GM21390 (cell line): ENCODE results near the gene UBAC1.
A peak's percentile ranks its signal among the peaks of the same experiment; 100 is the strongest.

Experiments
- ATAC-seq: cut with Tn5 transposase; IDR thresholded peaks from one replicate; pipeline ENCODE4 v1.9.1; 2021; ENCODE audit not compliant: unreplicated experiment

The UBAC1 gene, protein sequence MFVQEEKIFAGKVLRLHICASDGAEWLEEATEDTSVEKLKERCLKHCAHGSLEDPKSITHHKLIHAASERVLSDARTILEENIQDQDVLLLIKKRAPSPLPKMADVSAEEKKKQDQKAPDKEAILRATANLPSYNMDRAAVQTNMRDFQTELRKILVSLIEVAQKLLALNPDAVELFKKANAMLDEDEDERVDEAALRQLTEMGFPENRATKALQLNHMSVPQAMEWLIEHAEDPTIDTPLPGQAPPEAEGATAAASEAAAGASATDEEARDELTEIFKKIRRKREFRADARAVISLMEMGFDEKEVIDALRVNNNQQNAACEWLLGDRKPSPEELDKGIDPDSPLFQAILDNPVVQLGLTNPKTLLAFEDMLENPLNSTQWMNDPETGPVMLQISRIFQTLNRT

DNA sequence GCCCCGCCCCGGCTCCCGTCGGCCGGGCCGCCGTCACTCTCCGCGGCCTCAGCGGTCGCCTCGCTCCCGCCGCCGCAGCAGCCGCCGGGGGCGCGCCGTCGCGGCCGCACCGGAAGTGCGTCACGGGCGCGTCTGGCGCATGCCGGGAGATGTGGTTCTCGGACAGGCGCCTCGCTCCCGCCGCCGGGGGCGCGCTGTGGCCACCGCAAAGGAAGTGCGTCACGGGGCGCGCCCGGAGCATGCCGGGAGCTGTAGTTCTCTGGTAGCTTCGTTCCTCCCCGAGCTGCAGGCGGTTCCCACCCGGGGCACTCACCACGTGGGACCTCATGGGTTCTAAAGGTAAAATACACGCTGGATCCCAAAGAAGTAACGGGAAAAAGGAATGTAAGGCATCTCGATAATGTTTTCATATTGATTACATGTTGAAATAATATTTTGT lies at the start of gene UBAC1:
Gene UBAC1, minus strand, starts transcription at position 97 of the 439 bp plus-strand sequence. CDS start 211 bp downstream, outside the sequence.
- peak; percentile 91 for ATAC-seq

DNA sequence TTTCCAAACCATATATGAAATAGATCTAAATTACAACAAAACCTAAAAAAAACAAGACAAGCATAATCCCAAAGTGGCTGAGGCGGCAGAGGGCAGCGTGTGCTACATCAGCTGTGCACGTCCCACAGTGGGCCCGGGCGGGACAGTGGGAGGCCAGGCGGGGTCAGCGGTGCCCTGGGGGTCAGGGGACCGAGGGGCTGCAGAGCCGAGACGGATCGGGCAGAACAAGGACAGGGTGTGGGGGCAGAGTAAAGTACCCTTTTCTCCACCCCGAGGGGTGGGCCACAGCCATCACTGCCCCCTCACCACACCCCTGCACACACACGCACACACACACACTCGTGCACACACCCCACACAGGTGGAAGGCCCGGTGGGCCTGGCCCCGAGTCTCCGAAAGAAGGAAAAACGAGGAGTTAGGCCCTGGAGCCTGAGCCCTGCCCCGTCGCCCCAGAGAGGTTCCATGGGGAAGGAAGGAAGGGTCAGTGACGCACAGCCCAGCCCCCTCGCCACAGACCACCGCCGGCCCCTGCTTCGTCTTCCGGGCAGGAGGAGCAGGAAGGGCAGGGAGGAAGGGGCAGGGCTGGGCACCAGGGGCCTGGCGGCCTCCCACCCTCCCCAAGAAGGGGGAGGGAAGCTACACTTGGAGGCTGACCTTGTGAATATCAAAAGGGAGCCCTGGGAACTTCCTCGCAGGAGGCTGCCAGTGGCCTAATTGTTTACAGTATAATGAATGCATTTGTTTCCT lies 49.6 kb upstream of the UBAC1 start:
- ATAC-seq: no peak

DNA sequence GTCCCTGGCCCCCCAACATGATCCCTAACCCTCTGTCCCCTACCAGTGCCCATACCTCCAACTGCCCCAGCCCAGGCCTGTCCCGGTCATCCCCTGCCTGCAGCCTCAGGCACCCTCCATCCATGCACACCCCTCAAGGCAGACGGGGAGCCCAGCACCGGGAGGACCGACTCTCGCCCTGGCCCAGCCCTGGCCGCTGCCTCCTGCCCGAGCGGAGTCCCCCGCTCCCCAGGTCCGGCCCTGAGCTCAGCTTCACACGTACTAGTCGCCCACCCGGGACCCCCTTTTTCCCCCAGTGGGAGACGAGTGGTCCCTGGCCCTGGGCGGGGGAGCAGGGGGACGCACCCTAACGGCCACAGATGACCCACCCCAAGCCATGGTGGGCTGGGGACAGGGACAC lies 49.0 kb upstream of the UBAC1 start:
- ATAC-seq: no peak

DNA sequence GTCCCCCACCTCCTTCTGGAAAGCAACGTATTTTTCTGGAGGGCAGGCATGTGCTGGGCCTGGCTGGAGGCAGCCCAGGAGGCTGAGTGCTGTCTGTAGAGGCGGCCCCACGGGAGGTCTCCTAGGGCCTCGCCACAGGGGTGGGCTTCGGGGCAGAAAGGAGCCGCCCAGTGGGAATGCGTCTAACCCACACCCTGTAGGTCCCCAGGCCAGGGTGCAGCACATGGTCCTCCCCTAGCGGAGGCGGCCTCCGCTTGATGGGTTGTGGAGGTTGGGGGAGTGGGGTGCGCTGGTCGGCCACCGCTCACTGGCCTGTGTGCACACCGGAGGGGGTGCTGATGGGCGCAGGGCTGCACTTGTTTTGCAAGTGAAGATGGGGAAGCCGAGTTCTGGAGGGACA lies 48.3 kb upstream of the UBAC1 start:
- no peak for ATAC-seq

DNA sequence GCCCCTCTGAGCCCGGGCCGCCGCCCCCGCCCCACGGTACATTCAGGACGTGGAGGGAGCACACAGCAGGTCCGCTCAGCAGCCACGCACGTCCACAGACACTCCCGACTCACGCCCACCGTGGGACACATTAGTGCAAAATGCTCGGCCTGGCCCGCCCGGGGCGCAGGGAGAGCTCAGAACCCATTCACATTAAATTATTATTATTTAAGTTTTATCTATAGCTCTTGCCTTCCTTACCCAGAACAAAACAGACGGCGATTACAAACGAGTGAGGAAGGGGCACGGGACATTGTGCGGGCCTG lies 47.5 kb upstream of the UBAC1 start:
- ATAC-seq: no peak

DNA sequence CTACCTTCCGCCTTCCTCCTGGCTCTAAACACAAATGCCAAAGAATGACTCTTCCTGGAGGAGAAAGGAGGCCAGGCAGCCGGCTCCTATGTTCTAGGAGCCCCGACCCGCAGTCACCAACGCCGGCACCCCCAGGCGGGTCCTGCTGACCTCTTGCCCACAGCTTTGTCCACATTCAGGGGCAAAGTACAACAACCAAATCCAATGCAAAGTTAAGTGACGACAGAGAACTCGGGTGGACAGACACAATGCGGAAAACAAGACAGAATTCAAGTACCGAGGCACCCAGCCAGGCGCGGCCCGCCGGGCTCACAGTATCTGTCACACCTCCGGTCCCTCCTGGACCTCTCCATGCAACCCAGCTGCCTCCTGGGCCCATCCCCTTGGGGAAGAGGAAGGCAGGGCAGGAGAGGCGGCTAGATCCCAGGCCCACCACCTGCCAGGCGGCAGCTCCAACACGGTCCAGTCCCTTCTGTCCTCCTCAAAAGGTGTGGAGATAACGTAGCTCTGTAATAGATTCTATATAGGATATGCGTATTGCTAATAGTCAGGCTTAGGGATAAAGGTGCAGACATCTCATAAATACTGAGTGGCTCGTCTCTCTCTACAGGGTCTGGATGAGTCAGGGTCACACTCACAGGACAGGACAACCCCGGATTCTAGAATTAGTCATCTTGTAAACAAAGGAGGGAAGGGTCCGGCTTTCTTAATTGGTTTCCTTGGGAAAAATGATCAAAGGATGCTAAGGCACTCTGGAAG lies 46.9 kb upstream of the UBAC1 start:
- ATAC-seq: no peak

DNA sequence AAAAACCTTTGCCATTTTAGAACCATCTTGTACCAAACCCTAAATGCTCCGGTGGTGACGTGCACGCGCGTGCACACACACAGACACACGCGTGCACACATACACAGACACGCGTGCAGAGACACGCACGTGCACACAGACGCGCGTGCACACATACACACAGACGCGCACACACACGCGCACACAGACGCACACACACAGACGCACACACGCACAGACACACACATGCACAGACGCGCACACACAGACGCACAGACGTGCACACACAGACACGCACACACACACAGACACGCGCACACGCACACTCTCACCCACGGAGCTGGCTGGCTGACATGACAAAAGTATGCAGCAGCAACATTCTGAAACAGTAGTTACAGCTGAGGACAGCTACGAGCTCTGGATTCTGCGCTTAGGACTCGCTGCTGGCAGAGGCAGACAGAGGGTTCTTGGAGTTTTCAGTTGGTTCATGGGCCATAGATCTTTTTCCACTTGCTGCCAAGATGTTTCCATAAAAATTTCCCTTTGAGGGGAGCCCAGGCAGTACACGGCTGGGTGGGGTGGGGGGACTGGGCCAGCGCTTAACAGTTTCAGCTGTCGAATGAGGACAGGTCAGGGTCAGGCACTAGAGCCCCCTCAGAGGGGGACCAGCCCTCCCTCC lies 46.2 kb upstream of the UBAC1 start:
- no peak for ATAC-seq

DNA sequence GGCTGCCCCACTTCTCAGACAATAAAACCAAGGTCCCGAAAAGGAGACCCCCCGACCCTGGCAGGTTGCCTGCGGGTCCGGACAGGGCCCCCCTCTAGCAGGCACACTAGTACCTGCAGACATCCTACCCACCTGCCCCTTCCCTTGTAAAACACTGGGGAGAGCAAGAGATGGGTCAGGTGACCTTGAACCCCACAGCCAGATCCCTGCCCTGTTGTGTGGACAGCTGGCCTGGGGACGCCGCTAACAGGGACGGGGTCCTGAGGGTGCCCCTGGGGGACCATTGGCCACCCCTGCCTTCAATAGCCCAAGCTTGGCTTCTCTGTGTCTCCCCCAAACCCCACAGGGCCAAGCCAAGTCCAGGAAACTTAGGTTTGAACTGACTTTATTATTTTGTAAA lies 45.0 kb upstream of the UBAC1 start:
- ATAC-seq: no peak

DNA sequence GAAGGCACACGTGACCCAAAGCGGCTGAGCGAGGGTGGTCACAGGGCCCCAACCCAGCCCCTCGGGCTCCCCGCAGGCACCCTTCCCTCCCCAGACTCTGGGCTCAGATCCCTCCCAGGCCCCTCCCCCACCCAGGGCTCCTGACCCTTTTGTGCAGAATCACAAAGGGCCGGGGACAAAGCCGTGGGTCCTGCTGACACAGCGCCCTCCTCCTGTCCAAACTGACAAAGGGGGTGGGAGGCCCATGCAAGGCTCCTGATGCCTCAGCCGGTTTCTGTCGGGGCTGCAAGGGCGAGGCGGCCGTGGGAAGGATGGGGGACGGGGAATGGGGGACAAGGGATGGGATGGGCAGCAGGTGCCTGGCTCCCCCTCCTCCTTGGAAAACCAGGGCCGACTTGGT lies 43.5 kb upstream of the UBAC1 start:
- no peak for ATAC-seq

DNA sequence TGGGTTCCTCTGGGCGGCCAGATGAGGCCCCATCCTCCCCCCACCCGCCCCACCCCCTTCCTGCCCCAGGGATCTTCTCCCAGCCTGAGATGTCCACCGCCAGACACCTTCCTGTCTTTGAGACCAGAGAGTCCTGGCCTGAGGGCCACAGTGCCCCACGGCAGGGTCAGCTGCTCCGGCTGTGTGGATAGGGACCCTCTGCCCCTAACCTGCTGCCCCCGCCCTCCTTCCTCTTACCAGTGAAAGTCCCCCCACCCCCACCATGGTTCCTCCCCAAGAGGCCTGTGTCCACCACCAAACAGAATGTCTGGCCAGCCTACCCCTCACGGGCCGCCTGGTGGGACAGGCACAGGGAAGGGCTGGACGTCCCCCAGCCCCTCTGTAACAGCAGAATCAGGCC lies 43.0 kb upstream of the UBAC1 start:
- no peak for ATAC-seq

DNA sequence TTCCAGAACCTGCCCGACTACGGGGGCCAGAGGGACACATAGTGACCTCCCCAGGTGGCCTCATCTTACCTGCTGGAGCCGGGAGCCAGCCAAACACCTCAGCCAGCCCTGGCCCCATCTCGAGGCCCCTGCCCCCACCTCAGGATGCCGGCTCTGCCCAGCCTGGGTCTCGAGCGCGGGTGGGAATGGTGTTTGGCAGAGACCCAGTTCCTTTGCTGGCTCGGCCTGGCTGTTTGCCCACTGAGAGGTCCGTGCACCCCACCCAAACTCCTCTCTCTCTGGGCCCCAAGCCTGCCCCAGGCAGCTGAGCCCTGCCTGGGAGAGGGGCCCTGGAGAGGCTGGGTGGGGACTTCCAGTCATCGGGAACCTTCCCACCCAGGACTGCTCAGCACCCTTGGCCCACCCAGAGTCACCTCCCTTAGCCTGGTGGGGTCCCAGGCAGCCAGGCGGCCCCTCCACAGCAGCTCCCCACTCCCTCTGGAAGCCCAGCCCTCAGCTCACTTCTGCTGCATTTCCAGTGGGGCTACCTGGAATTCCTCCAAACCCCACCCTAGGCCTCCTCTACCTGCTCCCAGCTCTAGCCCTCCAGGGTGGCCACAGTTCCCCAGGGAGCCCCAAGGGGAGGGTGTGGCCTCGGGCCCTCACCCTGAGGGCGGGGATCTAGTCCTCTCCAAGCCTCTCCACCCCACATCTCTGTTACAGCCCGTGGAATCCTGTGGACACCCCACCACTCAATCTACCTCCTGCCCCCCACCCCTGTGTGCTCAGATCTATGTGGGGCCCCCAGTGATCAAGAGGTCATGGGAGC lies 42.4 kb upstream of the UBAC1 start:
- no peak for ATAC-seq

DNA sequence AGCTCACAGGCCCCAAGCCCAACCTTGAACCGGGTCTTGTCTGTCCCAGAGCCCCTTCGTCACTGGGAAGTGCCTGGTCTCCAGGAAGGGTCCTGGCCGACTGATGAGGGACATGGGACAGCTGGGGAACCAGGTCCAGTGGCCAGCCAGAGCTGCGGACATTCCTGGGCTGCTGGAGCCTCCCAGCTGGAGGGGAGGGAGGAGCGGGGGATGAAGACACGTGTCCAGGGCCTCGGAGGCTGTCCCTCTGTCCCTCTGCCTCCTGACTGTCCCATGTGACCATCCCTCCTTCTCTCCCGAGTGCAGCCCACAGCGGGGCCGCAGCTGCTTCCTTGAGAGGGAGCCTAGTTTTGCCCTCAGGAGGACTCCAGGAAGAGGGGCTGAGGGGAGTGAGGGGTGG lies 41.7 kb upstream of the UBAC1 start:
- no peak for ATAC-seq

DNA sequence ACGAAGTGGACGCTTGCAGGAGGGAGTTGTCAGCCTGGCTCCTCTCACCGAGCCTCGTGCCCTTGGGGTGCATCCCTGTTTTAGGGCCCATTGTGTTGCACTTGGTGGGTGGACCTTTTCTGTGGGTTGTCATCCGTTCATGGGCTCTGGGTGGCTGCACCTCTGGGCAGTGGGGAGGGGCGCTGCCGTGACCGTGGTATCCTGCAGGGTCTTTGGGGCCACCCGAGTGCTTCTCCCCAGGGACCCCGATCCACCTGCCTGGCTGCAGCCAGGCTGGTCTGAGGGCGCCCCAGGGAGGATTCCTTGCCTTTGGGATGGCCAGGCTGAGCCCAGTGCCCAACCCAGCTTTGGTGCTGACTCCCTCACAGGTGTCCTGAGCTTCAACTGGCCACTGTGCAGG lies 41.0 kb upstream of the UBAC1 start:
- no peak for ATAC-seq

DNA sequence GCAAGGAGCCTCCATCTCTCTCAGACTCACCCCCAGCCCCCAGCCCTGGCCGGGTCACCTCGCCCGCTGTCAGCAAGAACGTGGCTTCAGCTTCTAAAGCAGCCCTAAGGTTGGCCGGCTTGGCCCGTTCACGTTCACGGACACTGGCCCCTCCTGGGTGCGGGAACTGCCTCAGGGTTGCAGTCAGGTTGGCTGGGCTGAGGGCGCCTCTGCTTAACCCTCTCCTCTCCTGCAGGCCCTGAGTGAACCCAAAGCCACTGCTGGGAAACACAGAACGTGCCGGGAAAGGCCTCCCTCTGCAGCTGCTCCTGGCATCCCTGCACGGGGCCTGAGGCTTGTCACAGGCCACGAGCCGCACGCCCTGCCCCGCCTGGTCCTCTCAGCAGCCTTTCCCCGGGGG lies 40.1 kb upstream of the UBAC1 start:
- no peak for ATAC-seq

DNA sequence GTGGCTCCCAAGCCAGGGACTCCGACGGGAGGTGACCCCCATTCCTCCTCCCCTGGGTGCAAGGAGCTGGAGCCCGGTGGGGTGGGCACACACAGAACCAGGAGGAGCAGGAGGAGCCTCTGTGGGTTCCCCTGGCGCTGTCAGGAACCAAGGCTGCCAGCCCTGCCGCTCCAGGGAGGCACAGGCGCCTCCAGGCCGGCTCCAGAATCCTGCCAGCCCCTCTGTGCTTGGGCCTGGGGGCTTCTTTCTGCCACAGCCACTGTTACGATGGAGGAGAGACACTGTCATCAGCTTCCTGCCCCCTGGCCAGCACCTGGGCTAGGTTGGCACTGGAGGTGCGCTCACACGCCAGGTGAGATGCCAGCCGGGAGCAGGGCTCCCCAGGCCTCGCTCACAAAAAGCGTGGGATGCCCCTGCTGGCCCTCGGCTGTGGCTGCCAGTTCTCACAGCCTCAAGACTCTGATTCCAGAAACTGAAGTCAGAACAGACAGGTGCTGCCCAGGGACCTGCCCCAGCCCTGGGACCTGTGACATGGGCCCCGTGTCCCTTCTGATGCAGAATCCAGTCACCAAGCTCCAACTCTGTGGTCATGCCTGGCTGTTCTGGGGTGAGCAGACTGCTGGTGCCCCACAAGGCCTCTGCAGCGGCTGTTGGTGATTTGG lies 37.4 kb upstream of the UBAC1 start:
- ATAC-seq: no peak

DNA sequence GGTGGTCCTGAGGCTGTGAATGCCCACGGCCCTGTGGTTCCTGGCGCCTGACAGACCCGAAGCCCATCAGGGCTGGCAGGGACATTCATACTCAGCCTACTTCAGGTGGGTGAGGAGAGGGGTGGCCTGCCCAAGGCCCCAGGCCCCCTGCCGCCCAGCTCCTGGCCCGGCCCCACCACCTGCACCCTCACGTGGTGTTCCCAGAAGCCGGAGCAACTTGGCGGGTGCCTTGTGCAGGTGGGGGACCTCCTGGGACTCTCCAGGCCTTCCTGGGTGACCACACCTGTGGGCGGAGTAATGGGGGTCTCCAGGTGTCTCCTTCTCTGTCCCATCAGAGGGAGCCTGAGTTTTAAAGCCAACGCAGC lies 36.8 kb upstream of the UBAC1 start:
- no peak for ATAC-seq

DNA sequence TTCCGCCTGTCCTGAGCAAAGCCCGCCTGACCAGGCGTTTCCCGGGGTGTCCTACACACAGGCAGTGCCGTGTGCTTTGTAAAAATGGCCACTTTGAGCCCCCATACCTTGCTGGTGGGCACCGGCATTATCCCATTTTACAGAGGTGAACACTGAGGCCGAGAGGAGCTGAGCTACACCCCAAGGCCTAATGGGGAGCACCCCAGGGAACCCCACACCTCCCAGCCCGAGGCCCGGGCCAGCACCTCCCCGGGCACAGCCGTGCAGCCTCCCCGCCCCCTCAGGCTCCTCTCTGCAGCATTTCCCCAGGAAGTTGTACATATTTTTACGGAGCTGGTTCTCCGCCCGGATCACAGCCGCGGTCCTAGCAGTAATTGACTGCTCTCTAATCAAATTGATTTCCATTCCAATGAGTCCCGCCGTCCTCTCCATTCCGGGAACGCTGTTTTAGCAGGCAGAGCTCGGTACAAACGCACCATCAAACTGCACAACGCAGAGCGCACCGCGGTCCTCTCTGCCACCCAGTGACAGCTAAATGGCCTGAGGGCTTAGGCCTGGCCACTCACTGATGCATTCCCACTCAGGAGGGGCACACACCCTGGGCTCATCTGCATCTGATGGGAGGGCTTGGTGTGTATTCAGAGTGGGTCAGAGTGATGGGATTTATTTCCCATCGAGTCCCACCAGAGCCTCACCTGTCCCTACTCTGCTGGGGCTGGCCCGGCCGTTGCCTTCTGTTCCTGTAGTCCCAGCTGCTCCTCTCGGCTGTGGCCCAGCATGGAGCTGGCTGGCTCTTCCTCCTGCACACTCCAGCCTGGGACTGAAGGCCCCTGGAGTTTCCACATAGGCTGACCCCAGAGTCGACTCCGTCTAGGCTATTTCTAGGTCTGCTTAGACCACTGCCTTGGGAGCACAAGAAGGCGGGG lies 36.2 kb upstream of the UBAC1 start:
- ATAC-seq: no peak

DNA sequence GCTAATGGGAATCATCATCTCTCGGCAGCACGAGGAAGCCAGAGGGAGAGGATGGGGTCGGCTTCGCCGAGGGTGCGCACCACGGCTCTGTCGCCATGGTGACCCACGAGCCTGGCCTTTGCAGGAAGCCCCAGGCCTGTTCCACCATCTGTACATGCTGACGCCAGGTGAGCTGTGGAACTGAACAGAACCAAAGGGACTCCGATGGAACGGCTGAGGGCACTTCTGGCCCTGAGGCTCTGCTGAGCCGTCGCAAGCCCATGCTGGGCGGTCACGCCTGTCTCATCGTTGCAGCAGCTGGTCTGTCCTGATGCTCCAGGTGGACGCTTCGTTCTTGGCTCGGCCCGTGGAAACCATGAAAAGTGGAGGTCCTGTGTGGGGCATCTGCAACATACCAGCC lies 34.6 kb upstream of the UBAC1 start:
- no peak for ATAC-seq
